ENCODE results near the gene DCDC2C.

The DCDC2C gene

DNA sequence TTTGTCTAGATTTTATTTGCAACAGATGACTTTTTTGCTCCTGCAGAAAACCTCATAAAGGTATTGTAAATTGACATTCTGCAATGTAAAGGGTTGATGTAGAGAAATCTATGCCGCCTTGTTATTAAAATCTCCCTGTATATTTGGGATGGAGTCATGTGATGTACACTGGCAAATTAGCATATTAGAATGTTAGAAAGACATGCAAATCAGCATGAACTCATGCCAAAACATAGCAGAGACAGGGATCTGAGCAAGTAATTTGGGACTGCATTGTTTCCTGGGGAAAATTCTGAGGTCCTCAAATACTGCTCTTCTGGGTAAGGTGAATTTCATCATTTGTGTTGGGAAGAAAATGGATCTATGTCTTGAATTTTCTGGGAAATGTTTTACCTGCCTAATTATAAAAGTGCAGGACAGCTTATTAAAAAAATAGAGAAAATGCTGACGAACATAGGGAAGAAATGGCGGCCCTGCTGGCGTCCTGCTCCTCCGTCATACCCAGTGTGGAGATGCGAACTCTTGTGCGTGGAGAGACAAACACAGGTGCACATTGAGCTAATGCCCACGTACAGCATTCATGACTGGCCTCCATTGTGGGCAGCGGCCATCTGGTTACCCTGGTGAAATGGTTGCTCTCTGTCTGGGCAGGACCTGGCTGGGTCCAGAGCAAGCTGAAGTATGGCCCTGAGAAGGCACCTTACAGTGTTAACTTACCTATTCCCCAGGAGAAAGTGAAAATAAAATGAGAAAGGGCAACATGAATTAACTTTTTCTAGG is 29.1 kb upstream of the DCDC2C start:
- DNase-seq, result no peak

DNA sequence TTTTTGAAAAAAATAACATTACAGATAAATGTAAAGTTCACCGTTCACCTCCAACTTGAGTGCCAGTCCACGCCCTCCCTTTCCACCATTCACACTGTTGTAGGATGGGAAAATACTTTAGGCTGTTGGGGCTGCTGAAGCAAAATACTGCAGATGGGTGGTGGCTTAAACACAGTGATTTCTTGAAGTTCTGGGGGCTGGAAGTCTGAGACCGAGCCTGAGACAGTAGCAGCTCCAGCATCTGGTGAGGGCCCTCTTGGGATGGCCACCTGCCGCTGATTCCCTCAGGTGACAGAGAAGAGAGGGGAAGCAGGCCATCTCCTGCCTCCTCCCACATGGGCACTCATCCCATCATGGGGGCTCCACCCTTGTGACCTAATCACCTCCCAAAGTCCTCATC is 27.7 kb upstream of the DCDC2C start:
- no peak for DNase-seq

DNA sequence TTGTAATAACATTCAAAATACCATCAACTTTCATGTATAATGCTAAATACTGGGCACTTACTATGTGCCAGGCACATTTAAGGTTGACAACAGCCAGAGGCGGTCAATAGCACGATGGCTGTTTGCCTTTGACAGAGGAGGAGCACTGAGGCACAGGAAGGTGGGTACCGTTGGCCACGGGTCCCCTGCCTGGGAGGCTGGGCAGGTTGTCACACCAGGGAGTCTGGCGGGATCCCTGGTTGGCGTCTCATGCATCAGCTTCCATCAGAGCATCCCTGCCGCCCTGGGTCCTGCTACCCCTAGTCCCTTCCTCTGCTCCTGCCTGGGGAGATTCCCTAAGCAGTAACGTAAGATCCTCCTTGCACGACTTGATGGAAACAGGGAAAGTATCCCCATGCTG is 25.9 kb upstream of the DCDC2C start:
- no peak for DNase-seq

DNA sequence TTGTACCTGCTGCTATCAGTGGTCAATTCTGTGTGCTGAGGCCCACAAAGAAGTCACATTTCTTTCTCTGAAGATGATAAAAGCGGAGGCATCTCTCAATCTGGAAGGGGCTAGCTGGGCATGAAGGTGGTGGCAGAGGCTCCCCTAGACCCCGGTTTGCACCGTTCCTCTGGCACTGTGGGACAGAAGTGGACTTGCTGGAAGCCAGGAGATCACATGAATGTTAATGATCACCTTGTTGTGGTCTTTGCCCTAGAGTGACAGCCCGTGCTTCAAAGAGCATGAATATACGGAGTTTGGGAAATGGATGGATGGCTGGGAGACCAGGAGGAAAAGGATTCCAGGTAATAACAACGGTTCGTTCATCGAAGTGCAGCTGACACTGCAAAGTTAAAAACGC is 25.2 kb upstream of the DCDC2C start:
- DNase-seq, result no peak

DNA sequence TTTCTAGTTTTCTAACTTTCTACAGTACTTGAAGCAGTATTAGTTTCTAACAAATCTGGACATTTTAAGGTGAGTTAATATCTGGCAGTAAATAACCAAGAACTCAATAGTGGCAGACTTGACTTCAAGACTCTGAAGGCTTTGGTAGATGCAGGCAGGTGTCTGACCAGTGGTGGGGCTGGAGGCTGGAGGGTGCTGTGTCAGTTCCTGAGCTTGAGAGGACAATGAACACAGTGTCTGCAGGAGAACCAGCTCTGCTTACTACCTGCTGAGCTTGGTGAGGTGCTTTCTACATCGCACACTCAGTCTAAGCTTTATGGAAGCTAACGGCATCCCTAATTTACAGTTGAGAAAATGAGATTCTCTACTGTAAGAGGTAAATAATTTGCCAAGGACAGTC is 24.2 kb upstream of the DCDC2C start:
- no peak for DNase-seq

DNA sequence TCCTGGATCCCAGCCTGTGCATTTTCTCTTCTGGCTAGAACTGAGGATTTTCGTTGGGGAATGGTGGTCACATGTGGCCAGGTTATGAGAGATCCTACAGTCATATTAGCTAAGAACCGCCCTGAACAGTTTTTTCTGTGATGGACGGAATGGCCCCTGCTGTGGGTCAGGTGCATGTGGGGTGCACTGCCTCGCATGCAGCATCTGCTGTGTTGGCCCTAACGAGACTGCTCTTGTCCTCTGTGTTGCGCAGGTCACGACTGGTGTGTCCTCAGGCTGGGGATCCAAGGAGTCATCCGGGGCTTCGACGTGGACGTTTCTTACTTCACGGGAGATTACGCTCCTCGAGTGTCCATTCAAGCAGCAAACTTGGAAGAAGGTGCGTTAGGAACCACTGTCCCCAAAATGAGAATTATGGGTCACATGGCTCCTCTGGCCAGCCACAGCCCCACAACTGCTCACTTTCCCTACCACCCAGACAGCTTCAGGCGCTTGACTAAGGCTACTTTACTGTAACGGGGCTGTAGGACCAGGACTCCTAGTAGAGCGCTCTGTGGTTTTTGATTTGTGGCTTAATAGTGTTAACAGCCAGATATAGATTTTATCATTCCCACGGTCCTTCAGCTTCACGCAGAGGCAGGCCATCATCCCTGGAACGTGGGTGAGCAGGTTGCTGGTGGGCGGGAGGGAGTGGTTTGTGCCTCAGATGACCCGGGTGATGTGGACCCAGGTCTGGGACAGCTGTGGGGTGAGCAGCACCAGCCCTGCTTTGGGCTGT is 23.6 kb upstream of the DCDC2C start:
- no peak for DNase-seq

DNA sequence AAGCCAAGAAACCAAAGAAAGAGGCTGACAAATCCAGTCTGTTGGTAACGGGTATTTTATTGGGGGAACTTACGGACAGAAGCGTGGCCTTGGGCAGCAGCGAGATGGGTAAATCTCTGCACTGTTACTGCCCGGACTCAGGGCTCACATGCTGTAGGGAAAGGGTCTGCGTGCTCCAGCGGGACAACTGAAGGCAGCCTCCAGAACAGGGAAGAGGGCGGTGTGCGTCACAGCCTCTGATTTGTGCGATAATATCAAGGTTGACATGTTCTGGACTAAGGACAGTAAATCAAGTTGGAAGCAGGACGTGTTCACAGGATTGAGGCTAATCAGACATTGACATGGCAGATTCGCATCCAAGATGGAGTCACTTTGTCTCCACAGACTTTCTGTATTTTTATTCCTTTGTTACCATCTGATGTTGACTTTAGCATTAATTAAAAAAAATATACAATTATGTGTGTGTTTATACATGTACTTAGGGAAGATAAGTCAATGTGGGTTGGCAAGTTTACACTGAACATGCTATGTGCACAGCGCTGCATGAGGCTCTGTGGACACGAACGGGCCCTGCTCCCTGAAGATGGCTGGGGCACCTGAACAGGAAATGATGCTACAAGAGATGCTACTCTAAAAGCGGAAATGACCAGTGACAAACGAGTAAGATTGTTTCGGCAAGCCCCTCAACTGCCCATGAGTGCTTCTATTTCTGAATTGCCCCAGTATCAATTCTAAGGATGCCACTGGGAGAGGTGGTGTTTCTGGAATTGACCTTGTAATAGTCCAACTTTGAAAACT is 22.6 kb upstream of the DCDC2C start:
- DNase-seq, result no peak

DNA sequence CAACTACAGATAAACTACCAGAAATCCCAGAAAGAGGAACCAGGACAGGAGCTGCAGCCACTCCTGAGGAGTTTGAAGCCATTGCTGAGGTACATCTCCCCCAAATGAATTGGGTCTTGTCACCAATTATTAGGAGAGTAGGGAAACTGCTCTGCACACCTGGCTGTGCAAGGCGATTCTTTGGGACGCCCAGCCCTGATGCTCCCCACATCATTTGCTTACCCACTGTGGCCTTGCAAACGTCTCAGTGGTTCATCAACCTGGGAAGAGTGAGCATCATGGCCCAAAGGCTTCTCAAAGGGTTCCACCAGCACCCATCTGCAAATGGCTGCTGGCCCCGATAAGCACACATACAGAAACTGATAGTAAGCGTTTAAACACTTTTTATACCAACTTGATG is 21.8 kb upstream of the DCDC2C start:
- DNase-seq, result no peak

DNA sequence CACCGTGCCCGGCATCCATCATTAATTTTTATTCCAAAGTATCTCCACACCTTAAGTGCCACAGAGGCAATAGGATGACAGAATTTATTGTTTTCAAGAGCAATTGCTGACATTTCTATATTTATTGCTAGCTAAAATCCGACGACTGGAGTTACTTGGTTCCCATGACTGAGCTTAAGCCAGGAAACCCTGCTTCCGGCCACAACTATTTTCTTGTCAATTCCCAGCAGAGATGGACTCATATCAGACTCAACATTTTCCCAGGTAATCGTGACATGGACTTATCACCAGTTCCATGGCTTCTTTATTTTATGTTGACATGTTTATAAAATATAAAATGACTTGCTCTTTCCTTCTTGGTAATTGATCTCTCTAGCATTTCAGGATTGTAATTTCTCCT is 20.6 kb upstream of the DCDC2C start:
- DNase-seq, result no peak

DNA sequence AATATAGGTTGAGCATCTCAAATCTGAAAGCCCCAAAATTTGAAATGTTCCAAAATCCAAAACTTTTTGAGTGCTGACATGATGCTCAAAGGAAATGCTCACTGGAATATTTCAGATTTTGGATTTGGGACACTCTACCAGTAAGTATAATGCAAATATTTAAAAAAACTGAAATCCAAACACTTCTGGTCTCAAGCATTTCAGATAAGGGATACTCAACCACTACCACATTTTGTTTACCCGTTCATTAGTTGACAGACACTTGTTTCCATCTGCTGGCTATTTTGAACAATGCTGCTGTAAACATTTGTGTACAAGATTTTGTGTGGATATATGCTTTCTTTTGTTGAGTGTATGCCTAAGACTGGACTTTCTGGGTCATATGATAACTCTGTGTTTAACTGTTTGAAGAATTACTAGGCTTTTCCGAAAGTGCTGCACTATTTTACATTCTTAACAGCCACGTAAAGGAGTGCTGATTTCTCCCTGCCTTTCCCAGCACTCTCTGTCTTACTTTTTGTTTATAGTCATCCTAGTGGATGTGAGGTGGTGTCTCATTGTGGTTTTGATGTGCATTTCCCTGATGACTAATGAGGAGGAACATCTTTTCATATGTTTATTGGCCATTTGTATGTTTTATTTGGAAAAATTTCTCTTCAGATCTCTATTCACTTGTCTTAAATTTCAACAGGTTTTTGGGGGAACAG is 19.5 kb upstream of the DCDC2C start:
- DNase-seq, result no peak

DNA sequence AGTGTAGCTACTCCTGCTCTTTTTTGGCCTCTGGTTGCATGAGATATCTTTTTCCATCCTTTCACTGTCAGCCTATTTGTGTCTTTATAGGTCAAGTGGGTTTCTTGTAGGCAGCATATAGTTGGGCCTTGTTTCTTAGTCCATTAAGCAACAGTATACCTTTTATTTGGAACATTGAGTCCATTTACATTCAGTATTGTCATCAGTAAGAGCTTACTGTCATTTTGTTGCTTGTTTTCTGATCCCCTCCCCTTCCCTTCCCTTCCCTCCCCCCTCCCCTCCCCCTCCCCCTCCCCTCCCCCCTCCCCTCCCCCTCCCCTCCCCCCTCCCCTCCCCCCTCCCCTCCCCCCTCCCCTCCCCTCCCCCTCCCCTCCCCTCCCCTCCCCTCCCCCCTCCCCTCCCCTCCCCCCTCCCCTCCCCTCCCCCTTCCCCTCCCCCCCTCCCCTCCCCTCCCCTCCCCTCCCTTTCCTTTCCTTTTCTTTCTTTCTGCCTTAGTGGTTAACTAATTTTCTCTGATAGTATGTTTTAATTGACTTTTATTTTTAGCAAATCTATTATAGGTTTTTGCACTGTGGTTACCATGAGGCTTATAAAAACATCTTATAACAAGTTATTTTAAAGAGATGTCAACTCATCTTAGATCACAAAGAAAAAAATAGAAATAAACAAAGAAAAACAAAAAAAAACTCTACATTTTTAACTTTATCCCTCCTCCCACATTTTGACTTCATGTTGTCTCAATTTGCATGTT is 13.2 kb upstream of the DCDC2C start:
- no peak for DNase-seq

DNA sequence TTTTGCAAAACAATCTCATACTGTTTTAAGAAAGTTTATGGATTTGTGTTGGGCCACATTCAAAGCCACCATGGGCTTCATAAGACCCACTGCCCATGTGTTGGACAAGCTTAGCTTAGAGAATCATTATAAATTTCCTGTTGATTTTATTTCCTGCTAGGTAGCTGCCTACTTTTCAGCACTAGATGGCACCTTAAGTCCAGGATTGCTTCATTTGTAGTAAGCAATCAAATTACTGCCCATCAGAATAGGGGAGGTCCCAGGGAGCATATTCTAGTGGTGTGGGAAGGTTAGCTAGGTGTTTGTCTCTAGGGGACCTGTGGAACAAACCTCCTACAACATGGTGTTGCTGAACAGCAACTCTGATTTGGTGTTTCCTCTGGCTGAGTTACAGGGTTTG is 11.0 kb upstream of the DCDC2C start:
- DNase-seq, result peak; percentile 60

DNA sequence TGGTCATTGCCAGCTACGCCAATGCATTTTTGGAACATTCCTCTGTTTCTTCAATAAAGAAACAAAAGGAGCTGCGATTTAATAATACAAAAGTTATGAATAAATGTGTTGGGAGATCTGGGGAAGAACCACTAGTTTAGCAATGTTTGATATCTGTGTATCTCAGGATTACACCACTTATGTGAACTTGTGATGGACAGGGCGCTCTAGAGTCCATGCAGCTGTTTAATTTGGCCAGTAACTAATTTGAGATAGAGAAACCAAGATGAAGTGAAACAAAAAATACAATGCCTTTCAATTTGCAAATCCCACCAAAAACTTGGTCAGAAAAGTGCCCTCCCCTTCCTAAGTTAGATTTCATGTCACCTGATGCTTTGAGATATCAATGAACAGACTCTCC is 6.8 kb upstream of the DCDC2C start:
- no peak for DNase-seq

DNA sequence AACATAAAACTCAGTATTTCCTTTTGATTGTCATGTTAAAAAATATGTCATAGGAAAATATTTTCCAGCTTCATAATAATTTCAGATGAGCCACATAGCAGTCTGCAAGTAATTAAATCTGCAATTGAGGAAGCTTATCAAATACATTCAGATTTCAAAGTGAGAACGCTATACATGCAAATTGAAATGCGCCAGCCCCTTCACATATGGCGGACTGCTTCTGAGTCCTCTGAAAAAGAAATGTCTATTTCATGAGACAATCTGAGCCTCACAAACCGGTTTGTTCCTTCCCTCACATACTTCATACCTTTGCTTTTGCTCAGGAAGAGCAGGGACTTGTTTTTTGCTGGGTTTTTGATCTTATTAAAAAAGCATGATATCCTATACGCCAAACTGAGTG is 2.3 kb upstream of the DCDC2C start:
- DNase-seq, result no peak

DNA sequence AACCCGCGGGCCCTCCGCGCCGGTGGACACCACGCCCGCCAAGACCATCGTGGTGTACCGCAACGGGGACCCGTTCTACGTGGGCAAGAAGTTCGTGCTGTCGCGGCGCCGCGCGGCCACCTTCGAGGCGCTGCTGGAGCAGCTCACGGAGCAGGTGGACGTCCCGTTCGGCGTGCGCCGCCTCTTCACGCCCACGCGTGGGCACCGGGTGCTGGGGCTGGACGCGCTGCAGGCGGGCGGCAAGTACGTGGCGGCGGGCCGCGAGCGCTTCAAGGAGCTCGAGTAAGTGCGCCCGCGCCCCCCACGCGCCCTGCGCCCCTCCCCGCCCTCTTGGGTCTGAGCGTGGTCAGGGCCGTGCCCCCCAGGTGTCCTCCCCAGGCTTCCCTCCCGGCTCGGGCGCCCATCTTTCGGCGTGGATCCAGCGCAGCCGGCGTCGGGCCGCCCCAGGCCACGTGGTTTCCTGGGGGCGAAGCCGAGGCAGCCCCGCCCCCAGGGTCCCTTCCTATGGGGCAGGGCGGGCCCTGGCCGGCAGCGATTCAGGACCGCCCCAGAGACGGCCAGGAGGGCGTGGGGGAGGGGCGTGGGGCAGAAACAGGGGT is 481 bp downstream of the DCDC2C start:
- DNase-seq, result no peak

DNA sequence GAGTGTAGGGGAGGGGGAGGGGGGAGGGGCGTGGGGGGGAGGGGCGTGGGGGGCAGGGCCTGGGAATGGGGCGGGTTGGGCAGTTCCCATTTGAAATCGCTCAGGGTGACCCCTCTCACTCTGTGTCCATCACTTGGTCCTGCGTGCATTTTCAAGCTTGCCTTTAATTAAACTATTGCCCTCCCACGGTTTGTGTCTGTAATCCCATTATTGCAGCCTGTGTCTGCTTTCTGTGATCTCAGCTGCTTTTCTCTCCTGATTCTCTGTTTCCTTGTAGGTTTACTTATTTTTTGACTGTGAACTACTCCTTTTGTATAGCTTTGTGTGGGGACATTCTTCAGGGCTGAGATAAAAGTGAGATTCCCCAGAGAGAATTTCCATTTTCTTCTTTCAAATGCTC is 1.3 kb downstream of the DCDC2C start:
- DNase-seq, result no peak

DNA sequence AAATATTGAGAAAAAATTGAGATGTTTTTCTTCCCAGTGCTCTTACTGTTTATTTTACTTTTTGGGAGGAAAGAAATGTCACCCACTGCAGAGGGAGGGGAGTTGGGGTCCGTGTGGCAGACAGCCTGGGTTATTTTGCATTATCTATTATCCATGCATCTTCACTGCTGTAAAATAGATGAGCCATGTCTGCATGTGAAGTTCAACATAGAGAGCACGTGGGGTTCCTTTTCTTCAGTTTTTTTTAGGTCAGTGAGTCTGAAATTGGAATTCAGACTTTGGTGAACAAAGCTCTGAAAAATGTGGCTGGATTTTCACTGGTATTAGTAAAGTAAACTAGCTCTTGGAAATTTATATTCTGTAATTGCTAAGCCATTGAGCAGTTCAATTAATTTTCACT is 2.4 kb downstream of the DCDC2C start:
- DNase-seq, result no peak

DNA sequence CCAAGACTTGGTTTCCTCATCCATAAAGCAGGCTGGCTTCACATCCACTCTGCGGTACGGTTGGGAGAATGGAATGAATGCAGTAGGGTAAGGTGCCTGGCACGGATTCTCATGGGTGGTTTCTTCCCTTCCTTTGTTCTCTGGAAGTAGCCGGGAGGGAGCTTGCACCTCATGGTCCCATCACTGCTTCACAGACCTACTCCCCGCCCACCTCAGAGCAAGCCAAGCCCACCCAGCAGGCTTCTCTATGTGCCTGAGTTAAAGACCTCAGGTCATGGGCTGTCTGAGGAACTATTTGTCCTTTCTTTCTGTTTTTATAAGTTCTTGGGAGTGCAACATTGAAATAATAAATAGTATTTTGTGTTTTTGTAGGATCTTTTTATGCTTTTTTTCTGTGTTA is 3.5 kb downstream of the DCDC2C start:
- DNase-seq, result no peak

DNA sequence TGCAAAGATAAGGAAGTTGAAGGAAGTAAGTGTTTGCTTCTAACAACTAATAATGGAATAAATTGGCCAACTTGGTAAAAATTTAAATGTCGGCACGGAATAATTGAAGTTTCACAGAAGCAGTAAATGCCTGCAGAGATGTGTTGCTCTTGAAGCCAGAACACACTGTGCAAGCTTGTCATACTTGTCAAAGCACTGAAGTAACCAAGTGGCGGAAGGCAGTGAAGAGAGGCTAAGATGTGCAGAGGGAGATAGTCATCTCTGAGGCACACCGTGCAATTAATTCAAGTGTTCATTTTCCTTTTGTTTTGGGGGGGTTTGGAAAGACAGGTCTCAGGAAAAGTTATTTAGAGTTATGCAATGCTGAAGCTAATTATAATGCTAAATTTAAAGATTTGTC is 5.2 kb downstream of the DCDC2C start:
- no peak for DNase-seq

DNA sequence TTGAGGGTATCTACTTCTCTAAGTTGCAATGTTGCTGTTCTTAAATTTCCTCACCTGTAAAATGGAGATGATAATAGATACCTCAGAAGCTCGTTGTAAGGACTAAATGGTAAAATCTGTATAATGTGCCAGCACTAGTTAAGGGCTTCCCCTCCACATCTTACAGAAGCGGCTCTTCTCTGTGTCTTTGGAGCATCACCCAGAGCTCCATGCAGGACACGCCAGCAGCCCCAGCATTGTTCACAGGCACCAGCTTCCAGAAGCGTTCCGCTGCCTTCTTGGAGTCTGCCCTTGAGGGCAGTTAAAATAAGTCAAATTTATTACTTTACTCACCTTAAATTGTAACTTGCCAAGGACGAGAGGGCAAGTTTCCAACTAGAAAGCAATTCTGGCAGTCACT is 5.8 kb downstream of the DCDC2C start:
- no peak for DNase-seq

DNA sequence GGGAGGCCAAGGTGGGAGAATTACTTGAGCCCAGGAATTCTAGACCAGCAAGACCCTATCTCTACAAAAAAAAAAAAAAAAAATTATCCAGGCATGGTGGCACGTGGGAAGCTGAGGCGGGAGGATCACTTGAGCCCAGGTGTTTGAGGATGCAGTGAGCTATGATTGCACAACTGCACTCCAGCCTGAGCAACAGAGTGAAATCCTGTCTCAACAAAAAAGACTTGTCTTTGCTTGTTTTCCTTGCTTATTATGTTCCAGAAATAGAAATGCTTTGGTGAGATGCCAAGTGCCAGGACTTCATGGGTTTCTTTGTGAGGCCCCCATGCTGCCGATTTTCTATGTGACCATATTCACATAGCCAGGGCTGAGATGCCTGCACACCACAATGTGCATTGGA is 9.0 kb downstream of the DCDC2C start:
- peak; percentile 70 for DNase-seq

Measured in NCI-H345 (cell line).